ENCODE measurements around the gene ELMO3.

Gene ELMO3

GRCh38 chr16:67206129-67206837, 7.4 kb downstream of the ELMO3 start:
- DNase-seq, result no peak
- no peak overlapping the region for H3K4me2 ChIP-seq (ENCODE audit: low read length)
- no peak overlapping the region for H2BK5ac ChIP-seq (ENCODE audit: low read depth, low read length, poor library complexity)
- no peak overlapping the region for H2AK5ac ChIP-seq (ENCODE audit: low read length)
- no peak overlapping the region for H4K8ac ChIP-seq (ENCODE audit: low read depth, low read length)
- H3K14ac ChIP-seq (ENCODE audit: low read length), result peak overlapping the region; percentile 9
- no CpG with 5 or more reads among the region's 8 CpGs for WGBS (ENCODE audit: extremely low coverage, insufficient coverage, insufficient read length)
- no peak overlapping the region for H3K4me3 ChIP-seq (ENCODE audit: low read depth, low read length)
- H3K27me3 ChIP-seq (ENCODE audit: insufficient read depth, low read length), result no peaks in the 10 kb centered on the region
- no peak overlapping the region for H4K12ac ChIP-seq (ENCODE audit: low read depth, low read length)
- no peak overlapping the region for H2BK12ac ChIP-seq (ENCODE audit: low read length)
- H4K91ac ChIP-seq (ENCODE audit: low read depth, low read length), result no peak overlapping the region
- peaks cover 9% of the 10 kb centered on the region for H3K79me1 ChIP-seq (ENCODE audit: low read length)
- peaks cover 28 to 29% of the 10 kb centered on the region in 2 experiments for H3K36me3 ChIP-seq (ENCODE audit: control insufficient read depth in 1 of 2, insufficient read depth in 2 of 2, low read length in 2 of 2)
- no peak overlapping the region for H3K23ac ChIP-seq (ENCODE audit: low read length)
- peak overlapping the region; percentile 13 for H2BK120ac ChIP-seq (ENCODE audit: insufficient read depth, low read length, poor library complexity)
- no peak overlapping the region for H3K4ac ChIP-seq (ENCODE audit: low read depth, low read length)
- no peaks in the 10 kb centered on the region for H3K79me2 ChIP-seq (ENCODE audit: control insufficient read depth, insufficient read depth, low read length, poor library complexity)
- no peak overlapping the region for H3K27ac ChIP-seq (ENCODE audit: low read depth, low read length)
- H3K9me3 ChIP-seq (ENCODE audit: insufficient read depth, low read depth, low read length), result peaks cover 5% of the 10 kb centered on the region
- no peak overlapping the region for H2AFZ ChIP-seq (ENCODE audit: insufficient read depth, low read length, poor library complexity)
- no peak overlapping the region for H3K9ac ChIP-seq (ENCODE audit: low read length)
- H3K18ac ChIP-seq (ENCODE audit: low read length), result peak overlapping the region; percentile 30
- H3K4me1 ChIP-seq (ENCODE audit: control insufficient read depth in 1 of 2, insufficient read depth in 2 of 2, low read length in 2 of 2), result peaks cover 22 to 26% of the 10 kb centered on the region in 2 experiments

GRCh38 chr16:67206838-67207248, 7.9 kb downstream of the ELMO3 start:
- no peak overlapping the region for H3K14ac ChIP-seq (ENCODE audit: low read length)
- no peak overlapping the region for H3K9ac ChIP-seq (ENCODE audit: low read length)
- no peak overlapping the region for H2BK5ac ChIP-seq (ENCODE audit: low read depth, low read length, poor library complexity)
- H4K12ac ChIP-seq (ENCODE audit: low read depth, low read length), result no peak overlapping the region
- no peak overlapping the region for H4K8ac ChIP-seq (ENCODE audit: low read depth, low read length)
- peaks cover 22 to 26% of the 10 kb centered on the region in 2 experiments for H3K4me1 ChIP-seq (ENCODE audit: control insufficient read depth in 1 of 2, insufficient read depth in 2 of 2, low read length in 2 of 2)
- no peak overlapping the region for H3K4ac ChIP-seq (ENCODE audit: low read depth, low read length)
- H3K27ac ChIP-seq (ENCODE audit: low read depth, low read length), result no peak overlapping the region
- peaks cover 23 to 24% of the 10 kb centered on the region in 2 experiments for H3K36me3 ChIP-seq (ENCODE audit: control insufficient read depth in 1 of 2, insufficient read depth in 2 of 2, low read length in 2 of 2)
- H3K23ac ChIP-seq (ENCODE audit: low read length), result no peak overlapping the region
- H3K9me3 ChIP-seq (ENCODE audit: insufficient read depth, low read depth, low read length), result peaks cover 5% of the 10 kb centered on the region
- peak; percentile 99 to 100 for DNase-seq
- H3K79me1 ChIP-seq (ENCODE audit: low read length), result peaks cover 9% of the 10 kb centered on the region
- H4K91ac ChIP-seq (ENCODE audit: low read depth, low read length), result peak overlapping the region; percentile 33
- H3K27me3 ChIP-seq (ENCODE audit: insufficient read depth, low read length), result no peaks in the 10 kb centered on the region
- no peak overlapping the region for H2AFZ ChIP-seq (ENCODE audit: insufficient read depth, low read length, poor library complexity)
- no peak overlapping the region for H2BK12ac ChIP-seq (ENCODE audit: low read length)
- H2AK5ac ChIP-seq (ENCODE audit: low read length), result no peak overlapping the region
- H3K18ac ChIP-seq (ENCODE audit: low read length), result no peak overlapping the region
- no peaks in the 10 kb centered on the region for H3K79me2 ChIP-seq (ENCODE audit: control insufficient read depth, insufficient read depth, low read length, poor library complexity)
- no CpG with 5 or more reads among the region's 3 CpGs for WGBS (ENCODE audit: extremely low coverage, insufficient coverage, insufficient read length)
- no peak overlapping the region for H3K4me3 ChIP-seq (ENCODE audit: low read depth, low read length)
- no peak overlapping the region for H3K4me2 ChIP-seq (ENCODE audit: low read length)
- H2BK120ac ChIP-seq (ENCODE audit: insufficient read depth, low read length, poor library complexity), result peak overlapping the region; percentile 23

DNA sequence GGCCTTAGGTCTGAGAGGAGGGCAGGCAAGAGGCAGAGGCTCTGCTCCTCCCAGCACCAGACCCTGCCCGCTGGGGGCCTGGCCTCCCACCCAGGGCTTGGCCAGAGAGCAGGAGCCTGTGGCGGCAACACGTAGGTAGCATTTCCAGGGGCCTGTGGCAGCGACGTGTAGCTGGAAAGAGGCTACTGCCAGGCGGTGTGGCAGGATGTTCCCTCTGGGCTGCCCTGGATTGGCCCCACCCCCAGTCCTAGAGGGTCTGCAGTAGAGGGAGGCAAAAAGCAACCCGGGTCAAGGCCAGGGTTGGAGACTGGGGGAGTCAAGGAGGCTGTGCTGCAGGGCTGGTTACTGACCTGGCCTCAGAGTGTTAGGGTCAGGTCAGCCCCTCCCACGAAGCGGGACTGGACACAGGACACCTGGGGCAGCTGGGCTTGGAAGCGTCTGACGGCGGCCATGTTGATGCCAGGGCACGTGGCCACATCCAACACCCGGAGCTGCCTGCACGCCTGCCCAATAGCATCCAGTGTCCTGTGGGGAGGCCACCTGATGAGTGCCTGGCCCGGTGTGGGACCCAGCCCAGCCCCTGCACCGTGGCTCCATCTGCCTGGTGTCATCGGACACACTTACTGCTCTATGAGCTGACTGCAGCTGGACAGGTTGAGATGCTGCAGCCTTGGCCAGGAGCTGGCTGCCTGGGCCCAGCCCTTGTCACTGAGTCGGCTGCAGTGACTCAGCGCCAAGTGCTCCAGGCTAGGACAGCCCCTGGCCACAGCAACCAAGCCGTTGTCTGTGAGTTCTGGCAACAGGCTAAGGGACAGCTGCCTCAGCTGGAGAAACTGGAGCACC, 8.5 kb downstream of the ELMO3 start:
- peak overlapping the region; percentile 0 for H3K14ac ChIP-seq (ENCODE audit: low read length)
- H3K4ac ChIP-seq (ENCODE audit: low read depth, low read length), result no peak overlapping the region
- no CpG with 5 or more reads among the region's 21 CpGs for WGBS (ENCODE audit: extremely low coverage, insufficient coverage, insufficient read length)
- H3K27me3 ChIP-seq (ENCODE audit: insufficient read depth, low read length), result no peaks in the 10 kb centered on the region
- H3K18ac ChIP-seq (ENCODE audit: low read length), result no peak overlapping the region
- H3K9me3 ChIP-seq (ENCODE audit: insufficient read depth, low read depth, low read length), result peaks cover 5% of the 10 kb centered on the region
- no peak overlapping the region for H2AFZ ChIP-seq (ENCODE audit: insufficient read depth, low read length, poor library complexity)
- peak; percentile 98 for DNase-seq
- peak overlapping the region; percentile 33 for H4K91ac ChIP-seq (ENCODE audit: low read depth, low read length)
- H4K8ac ChIP-seq (ENCODE audit: low read depth, low read length), result no peak overlapping the region
- peak overlapping the region; percentile 23 for H2BK120ac ChIP-seq (ENCODE audit: insufficient read depth, low read length, poor library complexity)
- H3K4me1 ChIP-seq (ENCODE audit: control insufficient read depth in 1 of 2, insufficient read depth in 2 of 2, low read length in 2 of 2), result peaks cover 22 to 26% of the 10 kb centered on the region in 2 experiments
- no peak overlapping the region for H4K12ac ChIP-seq (ENCODE audit: low read depth, low read length)
- H3K4me3 ChIP-seq (ENCODE audit: low read depth, low read length), result no peak overlapping the region
- H3K27ac ChIP-seq (ENCODE audit: low read depth, low read length), result peak overlapping the region; percentile 0
- H2AK5ac ChIP-seq (ENCODE audit: low read length), result no peak overlapping the region
- no peak overlapping the region for H3K4me2 ChIP-seq (ENCODE audit: low read length)
- H3K36me3 ChIP-seq (ENCODE audit: control insufficient read depth in 1 of 2, insufficient read depth in 2 of 2, low read length in 2 of 2), result peaks cover 16 to 17% of the 10 kb centered on the region in 2 experiments
- no peak overlapping the region for H2BK12ac ChIP-seq (ENCODE audit: low read length)
- H2BK5ac ChIP-seq (ENCODE audit: low read depth, low read length, poor library complexity), result no peak overlapping the region
- H3K9ac ChIP-seq (ENCODE audit: low read length), result no peak overlapping the region
- H3K79me1 ChIP-seq (ENCODE audit: low read length), result peaks cover 9% of the 10 kb centered on the region
- no peaks in the 10 kb centered on the region for H3K79me2 ChIP-seq (ENCODE audit: control insufficient read depth, insufficient read depth, low read length, poor library complexity)
- H3K23ac ChIP-seq (ENCODE audit: low read length), result no peak overlapping the region

- Histone ChIP-seq H4K12ac (ENCODE audit: low read depth, low read length) (no peak overlapping the region), H3K4me3 (ENCODE audit: low read depth, low read length) (no peak overlapping the region), H3K79me2 (ENCODE audit: control insufficient read depth, insufficient read depth, low read length, poor library complexity) (peaks cover 2% of the 10 kb centered on the region), H3K36me3 (ENCODE audit: control insufficient read depth in 1 of 2, insufficient read depth in 2 of 2, low read length in 2 of 2) (peaks cover 9 to 10% of the 10 kb centered on the region in 2 experiments), H3K4ac (ENCODE audit: low read depth, low read length) (no peak overlapping the region), H4K8ac (ENCODE audit: low read depth, low read length) (no peak overlapping the region), H3K14ac (ENCODE audit: low read length) (no peak overlapping the region), H3K27ac (ENCODE audit: low read depth, low read length) (no peak overlapping the region), H2BK5ac (ENCODE audit: low read depth, low read length, poor library complexity) (no peak overlapping the region), H2BK120ac (ENCODE audit: insufficient read depth, low read length, poor library complexity) (no peak overlapping the region), H2AFZ (ENCODE audit: insufficient read depth, low read length, poor library complexity) (no peak overlapping the region), H3K4me2 (ENCODE audit: low read length) (no peak overlapping the region), H3K79me1 (ENCODE audit: low read length) (peaks cover 13% of the 10 kb centered on the region), H3K9me3 (ENCODE audit: insufficient read depth, low read depth, low read length) (peaks cover 5% of the 10 kb centered on the region), H2AK5ac (ENCODE audit: low read length) (no peak overlapping the region), H2BK12ac (ENCODE audit: low read length) (peak overlapping the region; percentile 10), H3K4me1 (ENCODE audit: control insufficient read depth in 1 of 2, insufficient read depth in 2 of 2, low read length in 2 of 2) (peaks cover 26 to 31% of the 10 kb centered on the region in 2 experiments), H3K27me3 (ENCODE audit: insufficient read depth, low read length) (no peaks in the 10 kb centered on the region), H3K23ac (ENCODE audit: low read length) (no peak overlapping the region), H3K9ac (ENCODE audit: low read length) (no peak overlapping the region), H3K18ac (ENCODE audit: low read length) (no peak overlapping the region), H4K91ac (ENCODE audit: low read depth, low read length) (no peak overlapping the region)
- no CpG with 5 or more reads among the region's 11 CpGs for WGBS (ENCODE audit: extremely low coverage, insufficient coverage, insufficient read length)
- peak in 1 of 2 donors; percentile 80 for DNase-seq
Observed at GRCh38 chr16:67208154-67208896, 9.4 kb downstream of the ELMO3 start.

Measured in trophoblast cell (in vitro differentiated cells and primary cell).